Transverse colon (tissue), 4 donors: ENCODE results near the gene GRAP2.

Experiments
- EP300 ChIP-seq: sonication (generic); formaldehyde crosslinking; IDR thresholded peaks from one replicate; pipeline ENCODE4 v1.6.1; 2017; ENCODE audit warnings: antibody characterized with exemption, low read depth
- POLR2A ChIP-seq: fragments of 450-650 bp; IDR thresholded peaks from one replicate; pipeline ENCODE4 v1.6.1; 2016; ENCODE audit warnings: antibody characterized with exemption, mild to moderate bottlenecking, moderate library complexity
- POLR2AphosphoS5 ChIP-seq, 3 donors: sonication (generic); formaldehyde crosslinking; IDR thresholded peaks; one replicate each; pipeline ENCODE4 v1.6.1; 2016; ENCODE audit warnings: antibody characterized with exemption in 3 of 3
- TF ChIP-seq, protein P1 (sequence below), 5 experiments: fragments of 200-600 bp in 3 of 5; fragments of 450-650 bp in 2 of 5; sonication (generic) in 3 of 5; IDR thresholded peaks; 1 replicate in 2 of 5; 2 replicates in 3 of 5; pipeline ENCODE4 v1.5.1; 2016 to 2017; ENCODE audit warnings: antibody characterized with exemption in 5 of 5, inconsistent platforms in 3 of 5, mild to moderate bottlenecking in 2 of 5, moderate library complexity in 1 of 5

DNA sequence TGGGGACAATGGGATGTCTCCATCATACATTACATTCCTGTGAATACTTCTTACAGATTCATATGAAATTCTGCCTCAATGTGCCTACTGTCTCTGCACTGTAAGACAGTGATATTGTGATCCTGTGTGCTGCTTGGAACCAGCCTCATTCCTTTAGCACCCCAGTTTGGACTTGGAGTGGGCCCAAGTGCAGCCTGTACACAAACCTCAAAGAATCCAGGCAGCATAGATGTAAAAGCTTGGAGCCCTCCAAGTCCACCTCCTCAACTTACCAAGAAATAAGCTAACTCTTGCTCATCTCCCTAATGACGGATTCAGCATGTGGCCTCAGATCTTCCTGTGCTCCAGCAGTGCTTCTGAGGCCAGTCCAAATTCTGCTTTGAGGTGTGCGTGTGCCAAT is 24.4 kb downstream of the GRAP2 start:
- TF ChIP-seq, protein P1, sequence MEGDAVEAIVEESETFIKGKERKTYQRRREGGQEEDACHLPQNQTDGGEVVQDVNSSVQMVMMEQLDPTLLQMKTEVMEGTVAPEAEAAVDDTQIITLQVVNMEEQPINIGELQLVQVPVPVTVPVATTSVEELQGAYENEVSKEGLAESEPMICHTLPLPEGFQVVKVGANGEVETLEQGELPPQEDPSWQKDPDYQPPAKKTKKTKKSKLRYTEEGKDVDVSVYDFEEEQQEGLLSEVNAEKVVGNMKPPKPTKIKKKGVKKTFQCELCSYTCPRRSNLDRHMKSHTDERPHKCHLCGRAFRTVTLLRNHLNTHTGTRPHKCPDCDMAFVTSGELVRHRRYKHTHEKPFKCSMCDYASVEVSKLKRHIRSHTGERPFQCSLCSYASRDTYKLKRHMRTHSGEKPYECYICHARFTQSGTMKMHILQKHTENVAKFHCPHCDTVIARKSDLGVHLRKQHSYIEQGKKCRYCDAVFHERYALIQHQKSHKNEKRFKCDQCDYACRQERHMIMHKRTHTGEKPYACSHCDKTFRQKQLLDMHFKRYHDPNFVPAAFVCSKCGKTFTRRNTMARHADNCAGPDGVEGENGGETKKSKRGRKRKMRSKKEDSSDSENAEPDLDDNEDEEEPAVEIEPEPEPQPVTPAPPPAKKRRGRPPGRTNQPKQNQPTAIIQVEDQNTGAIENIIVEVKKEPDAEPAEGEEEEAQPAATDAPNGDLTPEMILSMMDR (IDR thresholded peaks at IDR 0.05): no peak
- TF ChIP-seq POLR2A (no peak), POLR2AphosphoS5 (IDR thresholded peaks at IDR 0.05) (no peak), EP300 (no peak)
